Measurements from ENCODE around the gene GCDH.

- no peak for TF ChIP-seq POLR2A (IDR thresholded peaks at IDR 0.05; ENCODE audit: low read depth, low read length)
- no peak for TF ChIP-seq TAF1 (IDR thresholded peaks at IDR 0.05; ENCODE audit: low read depth, low read length)
Observed at GRCh38 chr19:12948612-12949362, 57.8 kb downstream of the GCDH start.

Measured in GM12891 (cell line).